Naive thymus-derived CD8-positive, alpha-beta T cell (primary cell): ENCODE results near the gene EYA3. TPM values are rescaled to one million over a fixed set of nuclear protein-coding genes. Genes with fewer than 3 reads are reported as not detected.

ENCODE experiments used
- ATAC-seq, 2 donors: fragments of 150-1000 bp; cut with Tn5 transposase in 1 of 2; sonication (Bioruptor Pico), chemical (Tn5 transposase) in 1 of 2; 1 replicate in 1 of 2; 2 replicates in 1 of 2; pipeline ENCODE4 v1.10.0; 2021; ENCODE audit warnings: mild to moderate bottlenecking in 2 of 2, moderate library complexity in 2 of 2
- POLR2A ChIA-PET: fragments of 350-600 bp; sonication (Branson Sonifier 250); formaldehyde crosslinking; loops from one replicate; lab custom pipeline; 2021; ENCODE audit warnings: antibody characterized with exemption; lab: Charles Lee
- DNase-seq, 10 donors: peaks; one replicate each; pipeline versions ENCODE4 v3.0.0 to v3.0.0-alpha.2; 2020 to 2022
- H3K27ac Mint-ChIP-seq, 10 donors: one replicate each; pipeline ENCODE4 v1.8.0; 2020 to 2022; ENCODE audit warnings: mild to moderate bottlenecking in 10 of 10, mixed read lengths in 10 of 10, moderate library complexity in 4 of 10, inconsistent platforms in 1 of 10
- H3K27me3 Mint-ChIP-seq, 5 donors: one replicate each; pipeline ENCODE4 v1.8.0; 2021 to 2022; ENCODE audit warnings: mixed read lengths in 5 of 5
- H3K36me3 Mint-ChIP-seq, 3 donors: one replicate each; pipeline ENCODE4 v1.8.0; 2020 to 2022; ENCODE audit warnings: mixed read lengths in 3 of 3, mild to moderate bottlenecking in 2 of 3, inconsistent platforms in 1 of 3
- H3K4me1 Mint-ChIP-seq, 4 donors: one replicate each; pipeline ENCODE4 v1.8.0; 2021 to 2022; ENCODE audit warnings: mixed read lengths in 4 of 4
- H3K4me3 Mint-ChIP-seq, 10 donors: one replicate each; pipeline ENCODE4 v1.8.0; 2020 to 2022; ENCODE audit warnings: mild to moderate bottlenecking in 10 of 10, mixed read lengths in 10 of 10, moderate library complexity in 6 of 10, inconsistent platforms in 1 of 10
- H3K9me3 Mint-ChIP-seq, 9 donors: one replicate each; pipeline ENCODE4 v1.8.0; 2020 to 2022; ENCODE audit warnings: mixed read lengths in 9 of 9, mild to moderate bottlenecking in 3 of 9, inconsistent platforms in 1 of 9, moderate library complexity in 1 of 9
- polyA plus RNA-seq, 3 donors: library from polyadenylated mRNA; unstranded; fragments of 300-500 nt; fragmentation: Illumina TruSeq; gene quantifications; one replicate each; pipeline ENCODE4 v1.2.3, GENCODE V29; 2021
- total RNA-seq, 8 experiments: library from RNA in 2 of 8; stranded (reverse) in 2 of 8; gene quantifications; one replicate each; pipeline ENCODE4 v1.2.3 and lab custom pipeline; 2021 to 2026

Gene EYA3
- total and polyA plus RNA-seq, 5 experiments from 2014 or later, result 1.8 to 22.8 (median 6.2) TPM

DNA sequence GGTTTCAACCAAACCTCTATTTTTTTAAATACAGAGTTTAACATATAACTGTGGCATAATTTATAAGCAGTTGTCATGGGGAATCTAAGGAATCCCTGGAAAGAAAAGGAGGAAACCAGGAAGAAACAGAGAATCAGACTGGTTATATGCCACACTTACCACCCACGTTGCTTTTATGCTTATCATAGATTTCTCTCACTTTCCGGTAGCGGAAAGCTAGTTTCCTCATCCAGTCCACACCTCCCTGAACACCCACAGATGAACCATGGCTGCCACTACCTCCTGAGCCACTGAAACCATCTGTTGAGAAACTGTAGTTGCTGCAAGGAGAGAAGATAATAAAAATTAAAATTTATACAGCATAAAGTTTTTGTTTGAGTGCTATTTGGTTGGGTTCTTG is 95.2 kb downstream of the EYA3 start:
- Mint-ChIP-seq H3K27ac (peak overlapping the region; percentile 83 to 94 (median 92)), H3K4me1 (peaks cover 8 to 31% (median 24%) of the 10 kb centered on the region in 4 donors), H3K27me3 (no peaks in the 10 kb centered on the region), H3K9me3 (no peaks in the 10 kb centered on the region), H3K4me3 (peak overlapping the region in 2 of 10 donors; percentile 46 to 75), H3K36me3 (peaks cover 2 to 74% (median 24%) of the 10 kb centered on the region in 3 donors)
- POLR2A ChIA-PET, result interaction anchor here (0.5 to 1.8 kb wide), 6 partner anchors 53 to 588 kb away, joined by 3 to 9 read pairs (median 4); partner anchors contain the start of genes EYA3 and FAM76A
- no peak for ATAC-seq
- no peak for DNase-seq

DNA sequence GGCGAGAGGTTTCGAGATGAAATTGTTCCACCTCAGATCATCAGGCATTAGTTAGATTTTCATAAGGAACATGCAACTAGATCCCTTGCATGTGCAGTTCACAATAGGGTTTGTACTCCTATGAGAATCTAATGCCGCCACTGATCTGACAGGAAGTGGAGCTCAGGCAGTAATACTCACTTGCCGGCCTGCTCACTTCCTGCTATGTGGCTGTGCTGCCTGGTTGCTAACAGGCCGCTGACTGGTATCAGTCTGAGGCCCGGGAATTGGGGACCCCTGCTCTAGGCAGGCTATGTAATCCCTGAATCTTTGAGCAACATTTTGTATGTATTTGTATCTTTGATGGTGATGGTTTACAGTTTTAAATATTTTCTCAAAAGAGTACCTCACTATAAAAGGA is 96.1 kb downstream of the EYA3 start:
- peak; percentile 99 to 100 for ATAC-seq
- POLR2A ChIA-PET, result interaction anchor here (0.5 to 1.8 kb wide), 9 partner anchors 32 to 589 kb away, joined by 3 to 9 read pairs (median 3); partner anchors contain the start of genes EYA3 and FAM76A
- Mint-ChIP-seq H3K4me1 (peaks cover 8 to 31% (median 24%) of the 10 kb centered on the region in 4 donors), H3K27me3 (no peaks in the 10 kb centered on the region), H3K4me3 (peak overlapping the region in 8 of 10 donors; percentile 5 to 55 (median 36)), H3K36me3 (peaks cover 0 to 74% (median 27%) of the 10 kb centered on the region in 3 donors), H3K9me3 (no peaks in the 10 kb centered on the region), H3K27ac (peak overlapping the region; percentile 83 to 94 (median 92))
- peak; percentile 17 to 65 (median 49) for DNase-seq

DNA sequence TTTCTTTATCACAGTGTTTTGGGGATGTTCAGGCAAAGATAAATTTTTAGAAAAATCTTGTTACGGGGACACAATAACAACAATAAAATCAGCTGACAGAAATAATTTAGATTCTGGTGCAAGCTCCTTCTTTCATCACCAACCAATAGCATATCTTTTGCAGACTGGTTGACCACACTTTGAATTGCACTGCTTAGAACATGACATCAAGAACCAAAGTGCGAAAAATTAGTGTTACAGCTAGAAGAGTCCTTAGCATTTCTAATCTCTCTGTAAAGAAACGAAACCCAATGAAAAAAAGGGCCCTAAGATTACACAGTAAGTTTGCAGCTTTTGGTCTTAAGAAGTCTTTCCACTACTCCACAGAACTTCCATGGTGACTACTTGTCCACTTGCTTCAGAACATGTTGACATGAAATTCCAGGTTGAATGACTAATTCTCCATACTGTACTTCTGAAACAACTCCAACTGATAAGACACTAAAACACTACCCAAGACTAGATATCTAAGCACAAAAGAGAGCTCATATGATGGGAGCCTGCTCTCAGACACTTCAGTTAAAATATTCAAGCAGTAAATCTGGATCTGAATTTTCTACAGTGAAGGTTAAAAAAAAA is 97.4 kb downstream of the EYA3 start:
- ATAC-seq (no peak), DNase-seq (no peak)
- no peaks in the 10 kb centered on the region for H3K27me3 Mint-ChIP-seq
- H3K36me3 Mint-ChIP-seq, result peaks cover 0 to 67% (median 25%) of the 10 kb centered on the region in 3 donors
- peaks cover 8 to 35% (median 22%) of the 10 kb centered on the region in 4 donors for H3K4me1 Mint-ChIP-seq
- H3K4me3 Mint-ChIP-seq, result peak overlapping the region in 1 of 10 donors; percentile 8
- POLR2A ChIA-PET, result interaction anchor here (0.6 kb wide), 1 partner anchor 167 kb away, joined by 3 read pairs; no protein-coding TSS in a partner anchor
- peak overlapping the region in 5 of 10 donors; percentile 37 to 90 (median 86) for H3K27ac Mint-ChIP-seq
- no peaks in the 10 kb centered on the region for H3K9me3 Mint-ChIP-seq

DNA sequence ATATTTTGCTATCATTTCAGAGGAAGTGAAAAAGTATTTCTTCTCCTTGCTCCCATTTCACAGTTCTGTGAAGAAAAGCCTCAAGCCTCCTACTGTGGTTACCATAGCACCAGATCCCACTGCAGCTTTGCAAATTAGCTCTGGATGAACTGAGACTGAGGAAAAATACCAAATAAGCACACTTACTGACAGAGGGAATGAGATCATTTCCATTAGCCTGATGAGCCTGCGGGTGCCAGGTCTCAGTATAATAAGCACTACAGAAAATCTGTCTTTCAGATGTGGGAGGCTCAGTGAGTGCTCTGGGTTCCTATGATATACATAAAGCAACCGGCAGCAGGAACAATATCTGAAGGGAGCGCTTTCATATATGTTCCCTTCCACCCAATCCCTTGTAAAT is 107.3 kb downstream of the EYA3 start:
- POLR2A ChIA-PET, result interaction anchor here (2.9 kb wide), 1 partner anchor 123 kb away, joined by 13 read pairs; no protein-coding TSS in a partner anchor
- DNase-seq (no peak), ATAC-seq (no peak)
- Mint-ChIP-seq H3K27ac (peak overlapping the region in 3 of 10 donors; percentile 34 to 75 (median 60)), H3K4me3 (no peak overlapping the region), H3K9me3 (no peaks in the 10 kb centered on the region), H3K4me1 (no peaks in the 10 kb centered on the region), H3K27me3 (no peaks in the 10 kb centered on the region), H3K36me3 (peaks cover 0 to 32% (median 0%) of the 10 kb centered on the region in 3 donors)

DNA sequence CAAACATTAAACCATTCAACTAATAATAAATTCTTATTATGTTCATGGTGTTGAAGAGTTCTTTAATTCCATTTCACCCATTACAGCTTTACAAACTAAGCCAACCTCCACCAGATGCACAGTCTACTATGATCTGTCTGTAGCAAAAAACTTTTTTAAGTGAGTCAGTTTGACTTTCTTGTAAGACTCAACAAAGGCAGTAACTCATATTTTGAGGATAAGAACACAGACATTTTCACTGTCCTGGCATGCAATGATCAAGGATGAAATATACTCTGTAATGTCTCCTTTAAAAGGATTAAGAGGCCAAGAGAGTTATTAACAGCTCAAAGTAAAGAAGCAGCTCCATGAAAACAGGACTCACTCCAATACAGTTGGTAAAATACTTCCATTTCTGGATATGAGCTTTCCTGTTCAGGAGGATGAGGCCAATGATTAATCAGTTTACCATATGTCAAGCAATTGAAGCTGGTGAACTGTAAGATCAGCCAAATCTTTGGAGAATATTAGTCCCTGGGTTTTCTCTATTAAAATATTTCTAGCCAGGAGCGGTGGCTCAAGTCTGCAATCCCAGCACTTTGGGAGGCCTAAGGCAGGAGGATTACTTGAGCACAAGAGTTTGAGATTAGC is 108.1 kb downstream of the EYA3 start:
- no peaks in the 10 kb centered on the region for H3K9me3 Mint-ChIP-seq
- H3K4me1 Mint-ChIP-seq, result no peaks in the 10 kb centered on the region
- H3K27me3 Mint-ChIP-seq, result no peaks in the 10 kb centered on the region
- H3K36me3 Mint-ChIP-seq, result peaks cover 0 to 29% (median 0%) of the 10 kb centered on the region in 3 donors
- no peak for ATAC-seq
- no peak overlapping the region for H3K4me3 Mint-ChIP-seq
- POLR2A ChIA-PET, result interaction anchor here (1.1 to 2.9 kb wide), 3 partner anchors 21 to 123 kb away, joined by 4 to 13 read pairs (median 5); partner anchors contain the start of gene XKR8
- no peak for DNase-seq
- peak overlapping the region in 3 of 10 donors; percentile 33 to 86 (median 75) for H3K27ac Mint-ChIP-seq

DNA sequence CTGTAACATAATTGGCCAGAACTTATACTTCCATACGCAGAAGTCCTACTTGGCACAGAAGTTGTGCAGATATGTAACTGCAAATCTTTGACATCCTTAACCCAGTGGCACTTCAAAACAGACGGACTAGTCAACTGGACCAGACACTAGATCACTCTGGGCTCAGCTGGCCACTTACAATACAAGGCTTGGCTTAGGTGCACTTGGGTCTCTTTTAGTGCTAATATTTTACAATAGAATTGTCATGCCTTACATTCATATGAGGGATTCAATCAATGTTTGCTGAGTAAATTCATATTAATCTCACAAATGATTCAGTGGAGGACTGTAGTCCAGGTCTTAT is 108.6 kb downstream of the EYA3 start:
- Mint-ChIP-seq H3K4me3 (no peak overlapping the region), H3K27ac (no peak overlapping the region), H3K36me3 (peaks cover 0 to 24% (median 0%) of the 10 kb centered on the region in 3 donors), H3K27me3 (no peaks in the 10 kb centered on the region), H3K9me3 (no peaks in the 10 kb centered on the region), H3K4me1 (no peaks in the 10 kb centered on the region)
- DNase-seq (no peak), ATAC-seq (no peak)
- POLR2A ChIA-PET, result interaction anchor here (1.1 to 2.9 kb wide), 3 partner anchors 20 to 122 kb away, joined by 4 to 13 read pairs (median 5); partner anchors contain the start of gene XKR8

DNA sequence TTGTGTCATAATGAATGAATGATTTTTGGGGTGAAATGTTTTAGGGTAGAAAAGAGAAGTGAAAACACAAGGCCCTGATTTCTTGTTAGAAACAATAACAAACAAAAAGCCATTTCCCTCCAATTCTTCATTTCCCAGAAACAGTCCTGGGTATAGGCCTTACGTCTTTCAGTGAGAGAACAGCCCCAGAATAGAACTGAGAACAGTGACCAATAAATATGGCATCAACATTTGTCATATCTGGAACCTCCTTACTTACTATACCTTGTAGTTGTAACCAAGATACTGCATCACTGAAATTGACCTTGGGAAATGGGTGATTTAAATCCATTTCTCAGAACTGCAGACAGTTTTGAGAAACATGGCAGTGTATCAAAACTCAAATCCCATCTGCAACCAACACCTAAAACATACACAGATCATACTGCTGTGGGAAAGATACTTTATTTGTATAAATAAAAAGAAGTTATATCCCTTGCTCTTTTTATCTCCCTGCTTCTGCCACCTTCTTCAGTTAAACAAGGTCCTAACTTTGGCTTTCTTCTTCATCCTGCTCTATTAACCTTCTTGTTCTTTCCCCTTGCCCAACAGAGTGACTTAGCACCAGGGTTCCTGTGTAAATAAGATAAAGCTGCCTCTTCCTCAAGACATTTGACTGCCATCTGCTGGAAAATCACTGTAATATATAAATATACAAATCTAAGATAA is 109.1 kb downstream of the EYA3 start:
- no peaks in the 10 kb centered on the region for H3K9me3 Mint-ChIP-seq
- H3K27me3 Mint-ChIP-seq, result no peaks in the 10 kb centered on the region
- ATAC-seq (peak; percentile 70 to 77), DNase-seq (peak in 3 of 10 donors; percentile 45 to 63 (median 59))
- POLR2A ChIA-PET, result interaction anchor here (0.6 to 2.9 kb wide), 4 partner anchors 20 to 124 kb away, joined by 4 to 13 read pairs (median 5); partner anchors contain the start of gene XKR8
- H3K27ac Mint-ChIP-seq, result no peak overlapping the region
- H3K4me3 Mint-ChIP-seq, result no peak overlapping the region
- no peaks in the 10 kb centered on the region for H3K4me1 Mint-ChIP-seq
- peaks cover 0 to 25% (median 0%) of the 10 kb centered on the region in 3 donors for H3K36me3 Mint-ChIP-seq

DNA sequence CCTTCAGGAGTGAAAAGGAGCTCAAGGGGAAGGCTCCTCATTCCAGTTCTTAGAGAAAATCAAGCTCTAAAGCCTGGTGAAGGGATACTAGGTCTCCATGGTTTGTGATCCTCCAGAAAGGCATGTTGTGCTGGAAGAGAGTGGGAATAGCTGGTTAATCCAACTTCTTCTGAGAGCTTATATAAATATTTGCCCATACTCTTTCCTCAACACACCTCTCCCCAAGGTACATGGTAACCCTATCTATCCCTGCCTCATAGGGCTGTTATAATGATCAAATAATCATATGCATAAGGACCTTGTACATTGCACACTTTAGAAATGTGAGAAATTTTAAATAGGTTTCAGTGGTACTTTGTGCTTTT is 114.0 kb downstream of the EYA3 start:
- H3K4me1 Mint-ChIP-seq, result peaks cover 0 to 6% (median 2%) of the 10 kb centered on the region in 4 donors
- H3K27me3 Mint-ChIP-seq, result no peaks in the 10 kb centered on the region
- H3K9me3 Mint-ChIP-seq, result no peaks in the 10 kb centered on the region
- no peak overlapping the region for H3K27ac Mint-ChIP-seq
- H3K36me3 Mint-ChIP-seq, result peaks cover 0 to 41% (median 2%) of the 10 kb centered on the region in 3 donors
- DNase-seq, result no peak
- ATAC-seq, result no peak
- H3K4me3 Mint-ChIP-seq, result no peak overlapping the region
- POLR2A ChIA-PET, result no interaction called here

DNA sequence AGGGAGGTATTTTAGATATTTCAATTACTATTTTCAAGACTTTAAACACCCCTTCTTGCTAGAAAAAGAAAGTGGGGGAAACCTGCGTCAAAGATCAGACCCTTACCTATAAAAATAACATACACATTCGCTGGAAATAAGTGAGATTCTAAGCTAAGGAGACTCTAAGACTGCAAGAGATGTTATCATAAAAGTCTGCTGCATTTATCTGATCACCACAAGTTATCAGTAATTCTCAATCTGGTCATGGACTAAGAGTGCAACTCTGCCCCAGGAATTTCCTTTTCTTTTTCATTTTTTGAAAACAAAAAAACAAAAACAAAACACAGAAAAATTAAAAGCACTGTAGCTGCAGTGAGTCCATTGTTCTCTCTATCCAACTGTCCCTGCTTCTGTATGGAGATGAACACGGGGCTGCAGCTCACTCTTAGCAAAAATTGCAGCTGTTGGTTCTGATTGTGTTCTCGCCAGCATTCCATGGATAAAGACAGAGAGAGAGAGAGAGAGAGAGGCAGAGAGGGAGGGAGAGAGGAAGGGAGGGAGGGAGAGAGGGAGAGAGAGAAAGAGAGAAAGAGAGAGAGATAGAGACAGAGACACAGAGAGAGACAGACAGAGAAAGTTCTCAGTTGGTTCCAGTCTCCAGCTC is 114.5 kb downstream of the EYA3 start:
- POLR2A ChIA-PET, result interaction anchor here (0.6 kb wide), 1 partner anchor 10 kb away, joined by 8 read pairs; no protein-coding TSS in a partner anchor
- H3K27me3 Mint-ChIP-seq, result no peaks in the 10 kb centered on the region
- H3K4me1 Mint-ChIP-seq, result peaks cover 0 to 7% (median 4%) of the 10 kb centered on the region in 4 donors
- DNase-seq (no peak), ATAC-seq (no peak)
- H3K27ac Mint-ChIP-seq, result peak overlapping the region in 3 of 10 donors; percentile 12 to 79 (median 74)
- no peak overlapping the region for H3K4me3 Mint-ChIP-seq
- H3K36me3 Mint-ChIP-seq, result peaks cover 0 to 43% (median 2%) of the 10 kb centered on the region in 3 donors
- no peaks in the 10 kb centered on the region for H3K9me3 Mint-ChIP-seq

DNA sequence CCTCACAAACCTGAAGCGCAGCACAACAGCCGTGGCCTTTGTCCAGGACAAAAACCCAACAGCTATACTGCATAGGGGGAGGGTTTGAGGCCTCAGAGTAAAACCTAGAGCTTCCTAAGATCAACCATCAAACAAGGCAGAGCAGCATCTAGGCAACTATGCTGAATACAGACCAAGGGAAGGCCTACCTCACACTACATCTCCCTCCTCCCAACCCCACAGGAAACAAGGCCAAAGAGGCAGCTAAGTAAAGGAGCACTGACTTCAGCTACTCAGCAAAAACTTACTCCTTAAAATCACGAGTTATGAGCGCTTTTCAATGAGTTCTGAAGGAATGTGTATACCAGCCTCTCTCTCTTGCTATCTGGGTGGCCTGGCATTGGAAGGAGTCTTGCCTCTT is 116.3 kb downstream of the EYA3 start:
- H3K4me1 Mint-ChIP-seq, result peaks cover 0 to 13% (median 9%) of the 10 kb centered on the region in 4 donors
- H3K9me3 Mint-ChIP-seq, result no peaks in the 10 kb centered on the region
- ATAC-seq (no peak), DNase-seq (no peak)
- no peak overlapping the region for H3K4me3 Mint-ChIP-seq
- H3K27ac Mint-ChIP-seq, result peak overlapping the region in 3 of 10 donors; percentile 8 to 43 (median 12)
- no peaks in the 10 kb centered on the region for H3K27me3 Mint-ChIP-seq
- peaks cover 0 to 47% (median 2%) of the 10 kb centered on the region in 3 donors for H3K36me3 Mint-ChIP-seq
- POLR2A ChIA-PET, result interaction anchor here (0.7 to 1.0 kb wide), 2 partner anchors 73 to 890 kb away, joined by 3 to 5 read pairs; no protein-coding TSS in a partner anchor

DNA sequence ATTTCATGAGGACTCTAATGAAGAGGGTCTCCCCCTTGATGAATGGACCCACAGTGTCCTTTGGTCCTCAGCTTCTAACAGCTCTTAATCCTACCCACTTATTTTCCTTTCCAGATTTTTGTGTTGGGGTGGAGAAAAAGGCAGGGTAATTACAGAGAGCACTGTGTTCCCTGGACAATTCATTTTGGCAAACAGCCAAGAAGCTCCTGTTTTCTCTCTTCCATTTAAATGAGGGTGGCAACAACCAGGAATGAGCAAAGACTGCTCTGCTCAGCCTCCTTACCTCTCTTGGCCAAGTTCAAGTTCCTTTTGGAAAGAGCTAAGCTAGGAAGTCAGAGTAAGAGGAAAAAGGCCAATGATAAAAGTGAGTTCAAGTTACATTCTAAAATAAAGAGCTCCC is 116.7 kb downstream of the EYA3 start:
- POLR2A ChIA-PET, result interaction anchor here (0.7 to 1.0 kb wide), 2 partner anchors 73 to 890 kb away, joined by 3 to 5 read pairs; no protein-coding TSS in a partner anchor
- Mint-ChIP-seq H3K27ac (peak overlapping the region in 2 of 10 donors; percentile 12 to 43), H3K9me3 (no peaks in the 10 kb centered on the region), H3K36me3 (peaks cover 0 to 48% (median 2%) of the 10 kb centered on the region in 3 donors), H3K27me3 (no peaks in the 10 kb centered on the region), H3K4me3 (no peak overlapping the region), H3K4me1 (peaks cover 0 to 13% (median 9%) of the 10 kb centered on the region in 4 donors)
- DNase-seq, result no peak
- ATAC-seq, result no peak
